HuH-7.5 (cell line): ENCODE results near the gene CFAP97D2.

Experiments
- DNase-seq: peaks from one replicate; pipeline ENCODE4 v3.0.0; 2011; ENCODE audit warnings: low spot score

The CFAP97D2 gene

GRCh38 chr13:114200399-114200911, 21.4 kb downstream of the CFAP97D2 start:
- DNase-seq: no peak

GRCh38 chr13:114202581-114202980, 23.5 kb downstream of the CFAP97D2 start:
- DNase-seq: no peak

GRCh38 chr13:114203536-114203935, 24.5 kb downstream of the CFAP97D2 start:
- no peak for DNase-seq

- no peak for DNase-seq
Observed at GRCh38 chr13:114204894-114205293, 25.8 kb downstream of the CFAP97D2 start.

GRCh38 chr13:114208134-114208533, 29.1 kb downstream of the CFAP97D2 start:
- no peak for DNase-seq

GRCh38 chr13:114211446-114212157, 32.5 kb downstream of the CFAP97D2 start:
- DNase-seq: no peak

GRCh38 chr13:114212158-114212495, 33.1 kb downstream of the CFAP97D2 start:
- DNase-seq: no peak

- no peak for DNase-seq
Observed at GRCh38 chr13:114213980-114214379, 34.9 kb downstream of the CFAP97D2 start.

- no peak for DNase-seq
Observed at GRCh38 chr13:114219392-114219791, 40.3 kb downstream of the CFAP97D2 start.

GRCh38 chr13:114222461-114222968, 43.5 kb downstream of the CFAP97D2 start:
- no peak for DNase-seq

GRCh38 chr13:114224201-114224600, 45.1 kb downstream of the CFAP97D2 start:
- DNase-seq: no peak

GRCh38 chr13:114225610-114226009, 46.6 kb downstream of the CFAP97D2 start:
- DNase-seq: no peak

GRCh38 chr13:114226088-114226487, 47.0 kb downstream of the CFAP97D2 start:
- no peak for DNase-seq

- DNase-seq: peak; percentile 63
Observed at GRCh38 chr13:114226699-114227323, 47.8 kb downstream of the CFAP97D2 start.

GRCh38 chr13:114227528-114227927, 48.5 kb downstream of the CFAP97D2 start:
- no peak for DNase-seq

- DNase-seq: no peak
Observed at GRCh38 chr13:114228176-114228575, 49.1 kb downstream of the CFAP97D2 start.

GRCh38 chr13:114229506-114229905, 50.4 kb downstream of the CFAP97D2 start:
- DNase-seq: no peak

- no peak for DNase-seq
Observed at GRCh38 chr13:114230117-114230516, 51.1 kb downstream of the CFAP97D2 start.

GRCh38 chr13:114230575-114230974, 51.5 kb downstream of the CFAP97D2 start:
- DNase-seq: no peak

- no peak for DNase-seq
Observed at GRCh38 chr13:114231886-114232285, 52.8 kb downstream of the CFAP97D2 start.

GRCh38 chr13:114234266-114234644, 55.2 kb downstream of the CFAP97D2 start:
- no peak for DNase-seq

GRCh38 chr13:114234645-114235421, 55.8 kb downstream of the CFAP97D2 start, which contains the start of gene CDC16:
Gene CDC16 (plus strand): TSS chr13:114234897. CDS start chr13:114235085, 188 bp downstream.
- DNase-seq: peak; percentile 79

GRCh38 chr13:114235697-114236096, 56.6 kb downstream of the CFAP97D2 start:
- DNase-seq: no peak
